Endodermal cell (in vitro differentiated cells): ENCODE data around the gene CCNG2. TPM values are rescaled to one million over a fixed set of nuclear protein-coding genes. Genes with fewer than 3 reads are reported as not detected.

Experiments used
- DNase-seq: peaks from one replicate; pipeline ENCODE4 v3.0.0-alpha.2; 2017
- H3K27ac ChIP-seq: 2 replicates; pipeline ENCODE4 v1.5.1; 2013; ENCODE audit warnings: mild to moderate bottlenecking, low read depth, low read length, moderate library complexity
- H3K27me3 ChIP-seq: 2 replicates; pipeline ENCODE4 v1.6.1; 2013; ENCODE audit warnings: mild to moderate bottlenecking, low read length, moderate library complexity; ENCODE audit not compliant: insufficient read depth, control insufficient read depth, poor library complexity, severe bottlenecking
- H3K36me3 ChIP-seq: 2 replicates; pipeline ENCODE4 v1.7.0; 2013; ENCODE audit warnings: mild to moderate bottlenecking, low read length, moderate library complexity; ENCODE audit not compliant: control insufficient read depth, insufficient read depth
- H3K4me1 ChIP-seq: one replicate; pipeline ENCODE4 v1.7.0; 2013; ENCODE audit warnings: low read length; ENCODE audit not compliant: control insufficient read depth, insufficient read depth
- H3K4me3 ChIP-seq: 2 replicates; pipeline ENCODE4 v1.5.1; 2013; ENCODE audit warnings: mild to moderate bottlenecking, low read length, moderate library complexity
- H3K9ac ChIP-seq: 2 replicates; pipeline ENCODE4 v1.6.1; 2013; ENCODE audit warnings: mild to moderate bottlenecking, low read length, moderate library complexity; ENCODE audit not compliant: poor library complexity, severe bottlenecking; ENCODE audit errors: extremely low read depth
- H3K9me3 ChIP-seq: 2 replicates; pipeline ENCODE4 v1.6.1; 2013; ENCODE audit warnings: mild to moderate bottlenecking, low read length, moderate library complexity; ENCODE audit not compliant: control insufficient read depth
- H3K27ac Mint-ChIP-seq: 2 replicates; pipeline ENCODE4 v1.8.0; 2020; ENCODE audit warnings: mixed read lengths
- H3K27me3 Mint-ChIP-seq: 2 replicates; pipeline ENCODE4 v1.8.0; 2021; ENCODE audit warnings: mild to moderate bottlenecking, mixed read lengths; ENCODE audit not compliant: insufficient read depth
- H3K36me3 Mint-ChIP-seq: 2 replicates; pipeline ENCODE4 v1.8.0; 2020; ENCODE audit warnings: low read depth, mixed read lengths
- H3K4me1 Mint-ChIP-seq: 2 replicates; pipeline ENCODE4 v1.8.0; 2020; ENCODE audit warnings: mixed read lengths
- H3K4me3 Mint-ChIP-seq: 2 replicates; pipeline ENCODE4 v1.8.0; 2020; ENCODE audit warnings: mild to moderate bottlenecking, moderate library complexity, mixed read lengths
- H3K9me3 Mint-ChIP-seq: 2 replicates; pipeline ENCODE4 v1.8.0; 2020; ENCODE audit warnings: mild to moderate bottlenecking, mixed read lengths
- CTCF ChIP-seq: fragments of 200-600 bp; sonication (generic); conservative IDR thresholded peaks from 2 replicates; pipeline ENCODE4 v1.5.0; 2021; ENCODE audit warnings: antibody characterized with exemption, mild to moderate bottlenecking
- WGBS, 2 experiments: methylation state at CpG; one replicate each; pipeline versions ENCODE4 v1.1.5 to v1.1.7; 2013; ENCODE audit warnings: missing lambda C conversion rate in 2 of 2, mixed read lengths in 1 of 2; ENCODE audit not compliant: insufficient coverage in 1 of 2, insufficient read length in 1 of 2; 5-methylcytosine and 5-hydroxymethylcytosine counted together
- long read RNA-seq, 4 experiments: library from polyadenylated mRNA in 2 of 4; library from RNA in 1 of 4; library from capped mRNA in 1 of 4; stranded (forward) in 3 of 4; unstranded in 1 of 4; transcript quantifications; one replicate each; pipeline ENCODE4 v2.0.0, GENCODE V29; 2020 to 2021; ENCODE audit warnings: inconsistent platforms in 1 of 4
- polyA plus RNA-seq, 2 experiments: library from polyadenylated mRNA; stranded (reverse); fragments of 50-300 nt; gene quantifications; one replicate each; pipeline ENCODE4 v1.2.3, GENCODE V29; 2013
- total RNA-seq, 2 donors: library from RNA; stranded (reverse); fragmentation: NEBNext Ultra II Directional in 1 of 2; extraction: Animal tissue kit (Norgen Biotek cat#: 25700) in 1 of 2; gene quantifications; 2 replicates in 1 of 2; 3 replicates in 1 of 2; pipeline ENCODE4 v1.2.1, GENCODE V29; 2021

Gene CCNG2
- 10 to 100 TPM; 39.7 to 41.5 TPM for total RNA-seq
- polyA plus RNA-seq (2013, experiment 1 of 2) = 86.4 TPM
- polyA plus RNA-seq (2013, experiment 2 of 2) = 80.4 TPM
- long read RNA-seq, experiment 1, full-length matches to known transcripts = 1 of 9 reads
- long read RNA-seq, experiment 1, partial matches to known transcripts = 5 of 9 reads
- long read RNA-seq, experiment 1, other reads (novel, unspliced or antisense) = 3 of 9 reads
- long read RNA-seq, experiment 2, full-length matches to known transcripts = 59 of 74 reads
- long read RNA-seq, experiment 2, partial matches to known transcripts = 6 of 74 reads
- long read RNA-seq, experiment 2, other reads (novel, unspliced or antisense) = 9 of 74 reads
- long read RNA-seq, experiment 3, full-length matches to known transcripts = 5 of 16 reads
- long read RNA-seq, experiment 3, partial matches to known transcripts = 2 of 16 reads
- long read RNA-seq, experiment 3, other reads (novel, unspliced or antisense) = 9 of 16 reads
- long read RNA-seq, experiment 4, full-length matches to known transcripts = 3 of 11 reads
- long read RNA-seq, experiment 4, partial matches to known transcripts = 2 of 11 reads
- long read RNA-seq, experiment 4, other reads (novel, unspliced or antisense) = 6 of 11 reads

- Mint-ChIP-seq H3K36me3 (peaks cover 20% of the 10 kb centered on the region), H3K4me3 (peak within 1 kb of the TSS; percentile 95), H3K4me1 (peaks cover 38% of the 10 kb centered on the region), H3K9me3 (no peaks in the 10 kb centered on the region), H3K27me3 (no peaks in the 10 kb centered on the region), H3K27ac (peak within 1 kb of the TSS; percentile 100)
- no peaks in the 10 kb centered on the region for H3K9me3 ChIP-seq
- WGBS, 2 experiments = 0% methylated on average over 24 to 94 of the region's 94 CpGs
- H3K4me3 ChIP-seq = peak within 1 kb of the TSS; percentile 98
- H3K9ac ChIP-seq = peak within 1 kb of the TSS; percentile 98
- peak within 1 kb of the TSS; percentile 99 for H3K27ac ChIP-seq
- H3K4me1 ChIP-seq = peaks cover 5% of the 10 kb centered on the region
- no peak for TF ChIP-seq CTCF
- peaks cover 36% of the 10 kb centered on the region for H3K36me3 ChIP-seq
- no peaks in the 10 kb centered on the region for H3K27me3 ChIP-seq
- DNase-seq = peak; percentile 97
These were observed at the start of gene CCNG2 for GRCh38 chr4:77156912-77157858. TSS of gene CCNG2 (plus strand) at chr4:77157207. CDS start at chr4:77158533, 1,326 bp downstream.

- Mint-ChIP-seq H3K36me3 (no peaks in the 10 kb centered on the region), H3K27ac (no peak overlapping the region), H3K4me1 (no peaks in the 10 kb centered on the region), H3K4me3 (no peak overlapping the region), H3K9me3 (no peaks in the 10 kb centered on the region), H3K27me3 (no peaks in the 10 kb centered on the region)
- Histone ChIP-seq H3K4me1 (no peaks in the 10 kb centered on the region), H3K9me3 (no peaks in the 10 kb centered on the region), H3K4me3 (no peak overlapping the region), H3K36me3 (no peaks in the 10 kb centered on the region), H3K27ac (no peak overlapping the region), H3K27me3 (no peaks in the 10 kb centered on the region), H3K9ac (no peak overlapping the region)
- DNase-seq = no peak
- WGBS, 2 experiments = 93 to 100% methylated on average over 1 of the region's 1 CpG
- no peak for TF ChIP-seq CTCF
These were observed 46.3 kb upstream of the CCNG2 start for GRCh38 chr4:77110730-77111129.

GRCh38 chr4:77113069-77113468 lies 43.9 kb upstream of the CCNG2 start:
- Histone ChIP-seq H3K27ac (no peak overlapping the region), H3K9ac (no peak overlapping the region), H3K4me1 (no peaks in the 10 kb centered on the region), H3K27me3 (no peaks in the 10 kb centered on the region), H3K36me3 (no peaks in the 10 kb centered on the region), H3K4me3 (no peak overlapping the region), H3K9me3 (peaks cover 8% of the 10 kb centered on the region)
- no peak for TF ChIP-seq CTCF
- H3K27me3 Mint-ChIP-seq = no peaks in the 10 kb centered on the region
- no peaks in the 10 kb centered on the region for H3K4me1 Mint-ChIP-seq
- no peak overlapping the region for H3K27ac Mint-ChIP-seq
- H3K36me3 Mint-ChIP-seq = no peaks in the 10 kb centered on the region
- H3K9me3 Mint-ChIP-seq = peaks cover 10% of the 10 kb centered on the region
- 95 to 99% methylated on average over 18 to 29 of the region's 29 CpGs for WGBS, 2 experiments
- DNase-seq = no peak
- H3K4me3 Mint-ChIP-seq = no peak overlapping the region
